GM21447 (cell line): Measurements from ENCODE around the gene BEX4.
"Not testable (repeated sequence)": the region's sequence is repeated elsewhere in the genome, so short reads cannot be mapped to it uniquely, and the experiment has no call there.

Source experiments
- ATAC-seq: cut with Tn5 transposase; IDR thresholded peaks from one replicate; pipeline ENCODE4 v1.9.1; 2021; ENCODE audit not compliant: unreplicated experiment

BEX4 gene

GRCh38 chrX:103235608-103236007, 20.7 kb downstream of the BEX4 start:
- not testable (repeated sequence) for ATAC-seq

DNA sequence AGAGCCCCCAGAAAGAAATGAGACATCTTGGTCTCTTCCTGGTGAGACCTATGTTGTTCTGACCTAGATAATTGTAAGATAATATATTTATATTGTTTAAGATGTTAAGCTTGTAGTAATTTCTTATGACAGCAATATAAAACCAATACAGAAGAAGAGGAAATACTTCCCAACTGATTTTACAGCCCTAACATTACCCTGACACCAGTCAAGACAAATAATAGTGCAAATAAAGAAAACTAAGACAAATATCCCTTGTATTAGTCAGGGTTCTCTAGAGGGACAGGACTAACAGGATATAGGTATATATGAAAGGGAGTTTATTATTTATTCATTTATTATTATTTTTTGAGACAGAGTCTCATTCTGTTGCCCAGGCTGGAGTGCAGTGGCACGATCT, 21.4 kb downstream of the BEX4 start:
- no peak for ATAC-seq

DNA sequence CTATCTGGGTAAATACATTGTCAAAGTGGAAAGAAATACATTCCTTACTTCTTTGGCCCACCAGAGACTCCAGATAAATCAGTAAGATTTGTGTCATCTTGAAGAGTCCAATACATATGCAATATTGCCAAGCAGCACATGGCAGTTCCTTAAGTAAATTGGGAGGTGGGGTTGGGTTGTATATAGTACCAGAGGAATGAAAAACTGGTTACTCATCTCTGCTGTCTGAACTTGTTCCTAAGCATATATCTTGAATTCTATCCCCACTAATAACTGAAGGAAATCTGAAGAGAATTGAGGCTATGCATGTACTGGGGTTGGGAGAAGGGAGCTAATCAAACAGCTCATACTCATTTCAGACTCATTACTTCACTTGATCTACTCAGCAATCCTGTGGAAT, 25.2 kb downstream of the BEX4 start:
- ATAC-seq = no peak

- no peak for ATAC-seq
Measured at GRCh38 chrX:103248553-103248952, 33.6 kb downstream of the BEX4 start.

DNA sequence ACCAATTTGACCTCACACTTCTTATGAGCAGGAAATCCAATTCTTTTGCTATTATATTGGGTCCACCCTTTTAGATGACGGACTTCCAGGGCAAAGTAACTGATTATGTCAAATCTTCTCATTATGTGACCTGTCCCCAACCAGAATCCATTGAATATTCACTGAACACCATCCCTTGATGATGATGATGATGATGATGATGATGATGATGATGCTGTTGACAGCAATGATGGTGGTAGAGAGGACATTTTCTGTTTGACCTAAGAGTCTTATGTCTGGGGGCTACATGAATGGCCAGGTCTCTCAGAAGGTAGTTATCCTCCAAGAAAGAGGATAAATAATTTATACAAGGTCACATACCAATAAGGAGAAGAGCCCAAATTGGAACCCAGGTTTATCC, 34.9 kb downstream of the BEX4 start:
- ATAC-seq = no peak

DNA sequence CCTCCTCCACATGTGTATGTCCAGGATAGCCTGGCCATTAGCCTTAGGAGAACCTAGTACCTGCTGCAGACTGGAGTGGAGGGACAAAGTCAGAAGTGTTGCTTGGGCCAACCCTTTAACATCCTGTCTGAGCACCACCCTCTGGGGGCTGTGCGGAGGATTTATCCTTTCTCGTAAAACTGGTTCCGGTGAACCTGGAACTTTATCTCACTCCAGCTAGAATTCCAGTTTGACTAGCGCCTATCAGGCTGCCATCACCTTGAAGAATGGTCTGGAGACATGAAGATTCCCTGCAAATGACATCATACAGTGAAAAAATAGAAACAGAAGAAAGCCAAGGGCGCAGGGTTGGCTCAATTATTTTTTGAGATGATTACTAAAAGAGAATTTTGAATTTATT, 36.1 kb downstream of the BEX4 start:
- no peak for ATAC-seq

DNA sequence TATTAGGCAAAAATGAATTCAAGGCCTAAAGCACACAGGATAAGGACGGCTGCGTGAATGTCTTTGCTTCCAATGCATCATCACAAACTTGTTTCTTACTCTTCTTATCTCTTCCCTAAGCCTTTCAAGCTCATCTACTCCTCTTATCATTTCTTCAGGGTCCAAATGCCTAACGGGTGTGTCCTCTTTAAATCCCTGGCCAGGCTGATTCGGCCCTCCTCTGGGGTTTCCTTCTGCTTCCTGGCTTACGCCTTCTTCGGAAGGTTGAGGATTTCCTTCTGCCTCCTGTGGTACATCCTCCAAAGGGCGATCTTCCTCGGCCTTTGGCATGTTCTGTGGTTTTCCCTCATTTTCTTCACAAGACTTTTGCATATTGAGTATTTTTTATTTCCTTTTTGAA, 38.7 kb downstream of the BEX4 start:
- no peak for ATAC-seq

DNA sequence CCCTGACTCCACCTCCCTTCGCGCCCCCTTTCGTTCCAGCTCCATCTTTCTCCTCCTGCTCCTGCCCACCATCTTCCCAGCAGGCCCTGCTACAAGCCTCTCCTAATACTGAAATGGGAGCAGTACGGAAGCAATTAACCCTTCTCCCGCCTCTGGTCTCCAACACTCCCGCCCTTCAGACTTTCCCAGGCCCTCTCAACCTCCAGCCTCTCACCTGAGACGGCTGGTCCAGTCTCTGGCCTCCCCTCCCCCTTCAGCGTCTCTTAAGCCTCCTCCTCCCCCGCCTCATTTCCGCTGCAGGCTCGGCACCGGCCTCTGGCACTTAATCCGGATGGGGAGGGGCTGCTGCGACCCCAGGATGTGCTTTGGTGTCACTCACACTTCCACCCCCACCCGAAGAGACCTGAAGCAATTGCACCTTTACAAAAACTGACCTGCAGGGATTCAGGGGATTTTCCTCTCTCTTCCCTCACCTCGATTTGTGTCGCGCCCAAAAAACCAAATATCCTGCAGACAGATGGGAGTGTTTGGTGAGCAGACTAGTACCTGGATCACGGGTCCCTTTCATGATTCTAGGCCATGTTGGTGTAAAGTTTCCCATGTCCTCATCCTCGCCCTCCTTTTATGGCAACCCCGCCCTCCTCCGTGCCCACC, 39.4 kb downstream of the BEX4 start:
- ATAC-seq = peak; percentile 72

DNA sequence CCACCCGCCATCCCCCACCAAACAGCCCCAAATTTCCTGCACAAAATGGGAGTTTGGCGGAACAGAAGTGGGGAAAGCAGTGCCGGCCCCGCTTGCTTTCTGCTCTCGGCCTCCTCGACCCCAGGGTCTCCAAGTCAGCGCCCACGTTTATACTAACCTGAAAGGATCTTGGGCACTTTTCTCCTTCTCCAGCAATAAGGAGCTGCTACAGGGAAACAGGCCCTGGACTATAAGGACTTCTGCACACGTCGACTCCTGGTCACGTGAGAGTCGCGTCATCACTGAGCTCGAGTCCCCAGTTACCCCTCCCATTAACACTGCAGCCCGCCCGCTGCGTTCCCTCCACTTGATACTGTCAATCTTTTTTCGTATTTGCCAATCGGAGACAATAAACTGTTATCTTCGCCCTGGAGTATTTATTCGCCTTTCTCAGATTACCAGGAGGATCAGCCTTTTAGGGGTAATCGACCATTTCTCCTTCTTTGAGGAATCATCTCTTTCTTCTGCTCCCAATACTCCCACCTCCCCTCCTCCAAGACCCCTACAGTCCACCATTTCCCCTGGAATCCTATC, 40.1 kb downstream of the BEX4 start, which contains the start of gene TCEAL8:
TSS of gene TCEAL8 (minus strand) at position 235 of the 573 bp plus-strand sequence. CDS start 1,176 bp downstream, outside the sequence.
- ATAC-seq = peak; percentile 95

DNA sequence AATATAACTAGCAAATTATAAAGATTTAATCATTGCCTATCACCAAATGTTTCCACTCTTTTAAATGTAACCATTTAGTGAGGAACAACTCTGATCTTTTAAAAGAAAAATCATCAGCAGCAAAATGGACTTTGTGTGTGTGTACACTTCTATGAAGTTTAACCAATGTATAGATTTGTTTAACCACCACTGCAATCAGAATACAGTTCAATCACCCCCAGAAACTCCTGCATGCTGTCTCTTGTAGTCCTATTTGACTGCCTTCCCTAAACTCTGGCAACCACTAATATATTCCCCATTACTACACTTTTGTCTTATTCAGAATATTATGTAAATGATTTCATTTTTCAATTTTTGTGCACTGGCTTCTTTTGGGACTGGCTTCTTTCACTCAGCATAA, 41.7 kb downstream of the BEX4 start:
- no peak for ATAC-seq

DNA sequence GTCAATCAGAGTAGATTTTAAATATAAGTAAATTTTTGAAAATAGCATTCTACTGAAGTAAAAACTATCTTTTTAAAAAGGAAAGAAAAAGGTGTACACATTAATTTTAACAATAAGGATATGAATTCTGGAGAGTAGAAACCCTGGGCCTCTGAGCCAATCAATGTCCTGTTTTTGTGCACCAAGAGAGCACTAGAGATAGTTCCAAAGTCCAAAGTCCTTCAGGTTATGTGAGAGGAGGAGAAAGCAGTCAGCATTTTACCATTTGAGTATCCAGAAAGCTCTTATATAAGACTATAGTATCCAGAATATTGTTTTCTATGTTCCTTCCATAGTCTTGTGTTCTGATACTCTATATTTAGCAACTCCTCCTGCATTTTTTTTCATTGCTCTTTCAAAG, 43.4 kb downstream of the BEX4 start:
- ATAC-seq = no peak
